Hepatocyte (in vitro differentiated cells): ENCODE data around the gene MTG1. TPM values are rescaled to one million over a fixed set of nuclear protein-coding genes. Genes with fewer than 3 reads are reported as not detected.
"Not testable (repeated sequence)": the region's sequence is repeated elsewhere in the genome, so short reads cannot be mapped to it uniquely, and the experiment has no call there.

Experiments
- DNase-seq: peaks from one replicate; pipeline ENCODE4 v3.0.0-alpha.2; 2016; ENCODE audit warnings: low spot score
- H2AFZ ChIP-seq: fragments of 200-600 bp; sonication (generic); 2 replicates; pipeline ENCODE4 v1.6.0; 2016; ENCODE audit warnings: antibody characterized with exemption, mild to moderate bottlenecking
- H3K27ac ChIP-seq: fragments of 200-600 bp; sonication (generic); 2 replicates; pipeline ENCODE4 v1.5.1; 2016; ENCODE audit warnings: mild to moderate bottlenecking
- H3K27me3 ChIP-seq: fragments of 200-600 bp; sonication (generic); 2 replicates; pipeline ENCODE4 v1.6.1; 2016
- H3K36me3 ChIP-seq: fragments of 200-600 bp; sonication (generic); replicated peaks from 2 replicates; pipeline ENCODE4 v1.5.1; 2016; ENCODE audit warnings: low read depth; ENCODE audit not compliant: insufficient read depth
- H3K4me1 ChIP-seq: fragments of 200-600 bp; sonication (generic); 2 replicates; pipeline ENCODE4 v1.5.1; 2016; ENCODE audit warnings: mild to moderate bottlenecking, moderate library complexity; ENCODE audit not compliant: insufficient read depth
- H3K4me2 ChIP-seq: fragments of 200-600 bp; sonication (generic); 2 replicates; pipeline ENCODE4 v1.6.0; 2016
- H3K4me3 ChIP-seq: fragments of 200-600 bp; sonication (generic); 2 replicates; pipeline ENCODE4 v1.5.1; 2016; ENCODE audit warnings: mild to moderate bottlenecking
- H3K79me2 ChIP-seq: fragments of 200-600 bp; sonication (generic); 2 replicates; pipeline ENCODE4 v1.6.0; 2017; ENCODE audit warnings: mild to moderate bottlenecking
- H3K9me2 ChIP-seq: fragments of 200-600 bp; sonication (generic); replicated peaks from 2 replicates; pipeline ENCODE4 v1.6.0; 2017; ENCODE audit warnings: mild to moderate bottlenecking; ENCODE audit not compliant: insufficient read depth
- H3K9me3 ChIP-seq: fragments of 200-600 bp; sonication (generic); 2 replicates; pipeline ENCODE4 v1.5.1; 2016; ENCODE audit warnings: low read depth, mild to moderate bottlenecking
- H4K20me1 ChIP-seq: fragments of 200-600 bp; sonication (generic); 2 replicates; pipeline ENCODE4 v1.6.0; 2016; ENCODE audit warnings: mild to moderate bottlenecking; ENCODE audit not compliant: insufficient read depth, poor library complexity, severe bottlenecking
- EZH2 ChIP-seq: fragments of 200-600 bp; sonication (generic); IDR thresholded peaks from 2 replicates; pipeline ENCODE4 v1.6.1; 2016; ENCODE audit warnings: antibody characterized with exemption, mild to moderate bottlenecking, borderline replicate concordance
- EZH2phosphoT487 ChIP-seq: fragments of 200-600 bp; sonication (generic); IDR thresholded peaks from one replicate; pipeline ENCODE4 v1.6.1; 2018; ENCODE audit warnings: antibody characterized with exemption, mild to moderate bottlenecking, low read depth, moderate library complexity; ENCODE audit not compliant: unreplicated experiment, severe bottlenecking
- WGBS: methylation state at CpG from one replicate; pipeline ENCODE4 v1.1.6; 2016; ENCODE audit warnings: low lambda C conversion rate; ENCODE audit errors: missing lambda C conversion rate; 5-methylcytosine and 5-hydroxymethylcytosine counted together
- polyA plus RNA-seq: library from polyadenylated mRNA; unstranded; fragments of >200 nt; fragmentation: Nextera tagmentation; extraction: Ambion mirVana; gene quantifications from 2 replicates; pipeline ENCODE4 v1.2.1, GENCODE V29; 2016
- total RNA-seq: library from RNA; depleted of rRNA; stranded (reverse); fragments of >200 nt; gene quantifications from 2 replicates; pipeline ENCODE4 v1.2.3, GENCODE V29; 2014
- TF ChIP-seq, protein P1 (sequence below): fragments of 200-600 bp; sonication (generic); IDR thresholded peaks from 2 replicates; pipeline ENCODE4 v1.5.1; 2016; ENCODE audit warnings: antibody characterized with exemption, mild to moderate bottlenecking; ENCODE audit not compliant: poor library complexity

Gene MTG1
- total and polyA plus RNA-seq, 2 experiments from 2014 or later, result 53.2 to 154 TPM

DNA sequence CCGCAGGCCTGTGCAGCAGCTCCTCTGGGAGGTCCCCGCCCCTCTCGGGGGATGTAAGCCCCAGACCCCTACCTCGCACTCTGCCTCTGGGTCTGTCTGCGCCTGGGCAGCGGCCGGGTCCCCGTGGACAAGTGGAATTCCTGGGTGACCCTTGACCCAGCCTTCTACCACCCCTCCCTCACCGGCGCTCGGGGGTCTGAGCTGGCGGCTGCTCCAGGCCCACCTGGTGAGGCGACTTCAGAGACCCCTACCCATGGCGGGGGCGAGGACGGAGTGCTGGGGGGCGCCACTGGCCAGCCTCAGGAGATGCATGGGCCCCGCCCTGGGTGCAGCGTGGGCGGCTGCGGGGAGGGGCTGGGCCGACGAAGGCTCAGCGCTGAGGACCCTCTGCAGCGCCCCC is 38.8 kb downstream of the MTG1 start:
- not testable (repeated sequence) for H3K9me3 ChIP-seq, H3K27ac ChIP-seq, H3K4me3 ChIP-seq, H3K36me3 ChIP-seq, DNase-seq, H3K4me2 ChIP-seq, H3K9me2 ChIP-seq, H2AFZ ChIP-seq, H4K20me1 ChIP-seq, H3K79me2 ChIP-seq, H3K27me3 ChIP-seq, H3K4me1 ChIP-seq
- WGBS, result 100% methylated on average over 1 of the region's 25 CpGs

DNA sequence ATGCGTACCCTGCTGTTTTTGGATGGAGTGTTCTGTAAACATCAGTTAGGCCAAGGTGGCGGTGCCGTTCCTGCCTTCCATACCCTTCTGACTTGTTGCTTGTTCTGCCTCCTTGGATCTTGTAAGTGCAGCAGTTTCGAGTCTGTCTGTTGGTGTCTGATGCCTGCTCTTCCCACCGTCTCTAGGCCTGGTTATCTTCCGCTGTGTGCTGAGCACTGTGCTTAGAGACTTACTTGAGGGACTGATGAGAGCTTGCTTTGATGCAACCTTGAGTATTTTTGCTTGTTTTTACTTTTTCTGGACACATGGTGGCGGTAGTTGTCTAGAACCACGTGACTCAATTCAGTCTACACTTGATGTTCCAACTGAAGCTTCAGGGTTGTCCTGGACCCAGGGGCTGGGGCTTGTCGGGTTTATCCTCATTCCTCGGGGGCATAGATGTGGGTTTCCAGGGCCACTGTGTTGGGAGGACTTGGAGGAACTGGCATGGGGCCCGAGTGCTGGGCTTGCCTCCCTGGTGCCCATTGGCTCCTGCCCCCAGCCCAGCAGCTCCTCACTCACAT is 44.8 kb downstream of the MTG1 start:
- DNase-seq, result no peak

DNA sequence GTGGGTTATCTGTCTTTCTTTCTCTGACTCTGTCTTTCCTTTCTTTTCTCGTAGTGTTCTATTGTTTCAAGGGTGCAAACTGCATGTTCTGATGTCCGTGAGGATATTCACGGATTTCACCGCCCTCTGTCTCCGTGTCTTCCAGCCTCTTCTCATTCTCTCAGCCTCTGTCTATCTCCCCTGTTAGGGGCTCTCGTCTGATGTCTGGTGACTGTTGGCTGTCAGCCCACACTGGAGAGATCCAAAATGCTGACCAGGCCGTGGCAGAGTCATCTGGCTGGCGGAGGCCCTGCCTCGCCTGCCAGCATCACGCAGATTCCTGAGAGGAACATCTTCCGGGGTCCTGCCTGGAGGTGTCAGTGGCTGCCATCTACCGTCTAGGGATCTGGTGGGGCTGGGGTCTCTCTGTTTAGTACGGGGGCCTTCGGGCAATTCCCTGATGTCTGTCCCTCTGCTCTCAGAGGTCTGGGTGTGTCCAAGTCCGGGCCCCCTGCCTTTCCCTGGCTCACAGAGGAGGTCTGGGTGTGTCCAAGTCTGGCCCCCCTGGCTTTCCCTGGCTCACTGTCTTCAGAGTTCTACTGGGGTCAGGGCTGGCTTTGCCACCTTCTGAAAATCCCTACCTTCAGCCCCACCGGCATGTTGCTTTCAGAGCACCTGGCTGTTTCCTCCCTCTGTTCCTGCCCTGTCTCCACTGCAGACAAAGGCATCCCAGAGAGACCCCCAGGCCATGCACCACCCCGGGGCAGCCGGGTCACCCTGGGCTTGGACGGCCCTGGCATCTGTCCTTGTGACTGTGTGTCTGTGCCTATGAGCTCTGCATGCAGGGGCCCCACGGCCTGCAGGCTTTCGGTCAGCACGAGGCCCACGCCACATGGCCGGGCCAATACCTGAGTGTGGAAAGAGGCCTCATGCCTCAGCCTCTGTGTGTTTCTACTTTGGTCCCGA is 45.8 kb downstream of the MTG1 start:
- Histone ChIP-seq H3K4me2 (no peak overlapping the region), H3K9me3 (no peaks in the 10 kb centered on the region), H3K27ac (no peak overlapping the region), H3K27me3 (no peaks in the 10 kb centered on the region), H3K4me1 (no peaks in the 10 kb centered on the region), H3K79me2 (no peaks in the 10 kb centered on the region), H3K36me3 (no peaks in the 10 kb centered on the region), H3K9me2 (no peaks in the 10 kb centered on the region), H3K4me3 (no peak overlapping the region), H2AFZ (no peak overlapping the region), H4K20me1 (no peaks in the 10 kb centered on the region)
- WGBS, result 89% methylated on average over 25 of the region's 25 CpGs
- peak; percentile 2 for DNase-seq
- TF ChIP-seq EZH2phosphoT487 (no peak), EZH2 (no peak)
- TF ChIP-seq, protein P1, sequence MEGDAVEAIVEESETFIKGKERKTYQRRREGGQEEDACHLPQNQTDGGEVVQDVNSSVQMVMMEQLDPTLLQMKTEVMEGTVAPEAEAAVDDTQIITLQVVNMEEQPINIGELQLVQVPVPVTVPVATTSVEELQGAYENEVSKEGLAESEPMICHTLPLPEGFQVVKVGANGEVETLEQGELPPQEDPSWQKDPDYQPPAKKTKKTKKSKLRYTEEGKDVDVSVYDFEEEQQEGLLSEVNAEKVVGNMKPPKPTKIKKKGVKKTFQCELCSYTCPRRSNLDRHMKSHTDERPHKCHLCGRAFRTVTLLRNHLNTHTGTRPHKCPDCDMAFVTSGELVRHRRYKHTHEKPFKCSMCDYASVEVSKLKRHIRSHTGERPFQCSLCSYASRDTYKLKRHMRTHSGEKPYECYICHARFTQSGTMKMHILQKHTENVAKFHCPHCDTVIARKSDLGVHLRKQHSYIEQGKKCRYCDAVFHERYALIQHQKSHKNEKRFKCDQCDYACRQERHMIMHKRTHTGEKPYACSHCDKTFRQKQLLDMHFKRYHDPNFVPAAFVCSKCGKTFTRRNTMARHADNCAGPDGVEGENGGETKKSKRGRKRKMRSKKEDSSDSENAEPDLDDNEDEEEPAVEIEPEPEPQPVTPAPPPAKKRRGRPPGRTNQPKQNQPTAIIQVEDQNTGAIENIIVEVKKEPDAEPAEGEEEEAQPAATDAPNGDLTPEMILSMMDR, result no peak

More for the DNA sequence above, 44.8 kb downstream of the MTG1 start:
- Histone ChIP-seq H3K9me2 (no peaks in the 10 kb centered on the region), H3K36me3 (no peaks in the 10 kb centered on the region), H3K27ac (no peak overlapping the region), H2AFZ (no peak overlapping the region), H3K79me2 (no peaks in the 10 kb centered on the region), H3K4me2 (no peak overlapping the region), H3K27me3 (no peaks in the 10 kb centered on the region), H4K20me1 (no peaks in the 10 kb centered on the region), H3K9me3 (no peaks in the 10 kb centered on the region), H3K4me3 (no peak overlapping the region), H3K4me1 (no peaks in the 10 kb centered on the region)
- TF ChIP-seq EZH2 (no peak), EZH2phosphoT487 (no peak)
- TF ChIP-seq, protein P1, result no peak
- 61% methylated on average over 11 of the region's 11 CpGs for WGBS

DNA sequence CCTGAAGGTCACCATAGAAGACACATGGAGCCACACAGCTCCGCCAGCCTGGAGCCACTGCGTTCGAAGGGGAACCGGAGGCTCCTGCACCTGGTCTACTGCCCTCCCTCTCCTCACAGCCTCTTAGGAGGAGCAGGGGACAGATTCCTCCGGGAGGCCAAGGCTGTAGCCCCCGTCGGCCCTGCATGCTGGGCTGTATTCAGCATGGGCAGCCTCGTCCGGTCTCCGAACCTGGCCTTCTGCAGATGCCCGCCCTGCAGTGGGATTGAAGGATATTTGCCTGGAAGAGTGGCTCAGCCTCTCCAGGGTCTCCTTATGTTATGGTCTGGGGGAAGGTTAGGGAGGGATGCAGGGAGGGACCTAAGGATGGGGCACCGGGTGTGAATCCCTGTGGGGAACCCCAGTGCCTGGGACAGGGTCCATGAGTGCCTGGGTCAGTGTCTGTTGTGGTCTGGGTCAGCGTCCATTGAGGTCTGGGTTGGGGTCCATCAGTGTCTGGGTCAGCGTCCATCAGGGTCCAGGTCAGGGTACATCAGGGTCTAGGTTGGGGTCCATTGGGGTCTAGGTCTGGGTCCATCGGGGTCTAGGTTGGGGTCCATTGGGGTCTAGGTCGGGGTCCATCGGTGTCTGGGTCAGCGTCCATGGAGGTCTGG is 46.8 kb downstream of the MTG1 start:
- no peak overlapping the region for H3K27ac ChIP-seq
- TF ChIP-seq, protein P1, result no peak
- no peak for TF ChIP-seq EZH2phosphoT487
- no peak for TF ChIP-seq EZH2
- 94% methylated on average over 17 of the region's 18 CpGs for WGBS
- no peak overlapping the region for H2AFZ ChIP-seq
- H3K9me2 ChIP-seq, result no peaks in the 10 kb centered on the region
- no peaks in the 10 kb centered on the region for H3K9me3 ChIP-seq
- no peak overlapping the region for H3K4me2 ChIP-seq
- peak; percentile 1 for DNase-seq
- H3K79me2 ChIP-seq, result no peaks in the 10 kb centered on the region
- H3K36me3 ChIP-seq, result no peaks in the 10 kb centered on the region
- no peak overlapping the region for H3K4me3 ChIP-seq
- H4K20me1 ChIP-seq, result no peaks in the 10 kb centered on the region
- H3K27me3 ChIP-seq, result no peaks in the 10 kb centered on the region
- no peaks in the 10 kb centered on the region for H3K4me1 ChIP-seq

DNA sequence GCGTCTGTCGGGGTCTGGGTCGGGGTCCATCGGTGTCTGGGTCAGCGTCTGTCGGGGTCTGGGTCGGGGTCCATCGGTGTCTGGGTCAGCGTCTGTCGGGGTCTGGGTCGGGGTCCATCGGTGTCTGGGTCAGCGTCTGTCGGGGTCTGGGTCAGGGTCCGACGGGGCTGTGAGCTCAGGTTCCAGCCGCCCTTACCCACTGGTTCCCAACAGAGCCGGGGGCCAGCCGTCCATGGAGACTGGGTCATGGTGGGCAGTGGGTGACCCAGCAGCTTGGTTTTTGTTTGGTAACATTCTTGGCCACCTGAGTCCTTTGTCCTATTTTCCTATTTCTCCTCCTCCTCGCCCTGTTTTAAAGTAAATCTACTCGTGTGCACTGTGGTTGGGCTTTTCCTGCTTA is 47.4 kb downstream of the MTG1 start:
- not testable (repeated sequence) for DNase-seq

More for the DNA sequence above, 47.4 kb downstream of the MTG1 start:
- WGBS, result 93% methylated on average over 10 of the region's 21 CpGs
- H3K27me3 ChIP-seq, H3K36me3 ChIP-seq, H3K4me1 ChIP-seq, H3K9me3 ChIP-seq, H3K4me3 ChIP-seq, H3K9me2 ChIP-seq, H2AFZ ChIP-seq, H4K20me1 ChIP-seq, H3K79me2 ChIP-seq, H3K27ac ChIP-seq, H3K4me2 ChIP-seq: not testable (repeated sequence)
